ENCODE data around the gene CCDC146. TPM values are rescaled to one million over a fixed set of nuclear protein-coding genes. Genes with fewer than 3 reads are reported as not detected.
A peak's percentile ranks its signal among the peaks of the same experiment; 100 is the strongest.
"Not testable (repeated sequence)": the region's sequence is repeated elsewhere in the genome, so short reads cannot be mapped to it uniquely, and the experiment has no call there.

The CCDC146 gene, protein sequence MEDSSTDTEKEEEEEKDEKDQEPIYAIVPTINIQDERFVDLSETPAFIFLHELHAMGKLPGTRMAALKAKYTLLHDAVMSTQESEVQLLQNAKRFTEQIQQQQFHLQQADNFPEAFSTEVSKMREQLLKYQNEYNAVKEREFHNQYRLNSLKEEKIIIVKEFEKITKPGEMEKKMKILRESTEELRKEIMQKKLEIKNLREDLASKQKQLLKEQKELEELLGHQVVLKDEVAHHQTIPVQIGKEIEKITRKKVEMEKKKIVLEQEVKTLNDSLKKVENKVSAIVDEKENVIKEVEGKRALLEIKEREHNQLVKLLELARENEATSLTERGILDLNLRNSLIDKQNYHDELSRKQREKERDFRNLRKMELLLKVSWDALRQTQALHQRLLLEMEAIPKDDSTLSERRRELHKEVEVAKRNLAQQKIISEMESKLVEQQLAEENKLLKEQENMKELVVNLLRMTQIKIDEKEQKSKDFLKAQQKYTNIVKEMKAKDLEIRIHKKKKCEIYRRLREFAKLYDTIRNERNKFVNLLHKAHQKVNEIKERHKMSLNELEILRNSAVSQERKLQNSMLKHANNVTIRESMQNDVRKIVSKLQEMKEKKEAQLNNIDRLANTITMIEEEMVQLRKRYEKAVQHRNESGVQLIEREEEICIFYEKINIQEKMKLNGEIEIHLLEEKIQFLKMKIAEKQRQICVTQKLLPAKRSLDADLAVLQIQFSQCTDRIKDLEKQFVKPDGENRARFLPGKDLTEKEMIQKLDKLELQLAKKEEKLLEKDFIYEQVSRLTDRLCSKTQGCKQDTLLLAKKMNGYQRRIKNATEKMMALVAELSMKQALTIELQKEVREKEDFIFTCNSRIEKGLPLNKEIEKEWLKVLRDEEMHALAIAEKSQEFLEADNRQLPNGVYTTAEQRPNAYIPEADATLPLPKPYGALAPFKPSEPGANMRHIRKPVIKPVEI
- 4.7 TPM for polyA plus RNA-seq (2013, experiment 1 of 4)
- polyA plus RNA-seq (2013, experiment 2 of 4) = 5.5 TPM
- 3.5 TPM for polyA plus RNA-seq (2013, experiment 3 of 4)
- polyA plus RNA-seq (2013, experiment 4 of 4) = 5.3 TPM

GRCh38 chr7:77121860-77122681 lies at the start of gene CCDC146:
CCDC146 (plus strand) TSS chr7:77122615; CDS start chr7:77167669, 45,054 bp downstream.
- WGBS, 2 experiments = 1% methylated on average over 47 to 49 of the region's 50 CpGs

GRCh38 chr7:77074786-77075396 lies 47.5 kb upstream of the CCDC146 start:
- H3K36me3 ChIP-seq (ENCODE audit: control insufficient read depth, insufficient read depth, low read length) = not testable (repeated sequence)

More at GRCh38 chr7:77121860-77122681, at the start of gene CCDC146:
- not testable (repeated sequence) for H3K9me3 ChIP-seq (ENCODE audit: control insufficient read depth, low read length); H3K27me3 ChIP-seq (ENCODE audit: control insufficient read depth, insufficient read depth, low read length, poor library complexity, severe bottlenecking); H3K36me3 ChIP-seq (ENCODE audit: control insufficient read depth, insufficient read depth, low read length); H3K4me1 ChIP-seq (ENCODE audit: control insufficient read depth, insufficient read depth, low read length)
- H3K4me3 ChIP-seq (ENCODE audit: insufficient read depth, low read depth, low read length) = peak within 1 kb of the TSS; percentile 71
- H3K27ac ChIP-seq (ENCODE audit: insufficient read depth, low read depth, low read length, poor library complexity, severe bottlenecking) = peak within 1 kb of the TSS; percentile 76

GRCh38 chr7:77077060-77077459 lies 45.4 kb upstream of the CCDC146 start:
- H3K27ac ChIP-seq (ENCODE audit: insufficient read depth, low read depth, low read length, poor library complexity, severe bottlenecking); H3K9me3 ChIP-seq (ENCODE audit: control insufficient read depth, low read length): not testable (repeated sequence)
- WGBS, 2 experiments = 91 to 97% methylated on average over 3 to 4 of the region's 5 CpGs

More at GRCh38 chr7:77074786-77075396, 47.5 kb upstream of the CCDC146 start:
- not testable (repeated sequence) for H3K27ac ChIP-seq (ENCODE audit: insufficient read depth, low read depth, low read length, poor library complexity, severe bottlenecking); H3K9me3 ChIP-seq (ENCODE audit: control insufficient read depth, low read length); H3K4me3 ChIP-seq (ENCODE audit: insufficient read depth, low read depth, low read length); H3K27me3 ChIP-seq (ENCODE audit: control insufficient read depth, insufficient read depth, low read length, poor library complexity, severe bottlenecking); H3K4me1 ChIP-seq (ENCODE audit: control insufficient read depth, insufficient read depth, low read length)
- 93 to 100% methylated on average over 1 to 3 of the region's 6 CpGs for WGBS, 2 experiments

DNA sequence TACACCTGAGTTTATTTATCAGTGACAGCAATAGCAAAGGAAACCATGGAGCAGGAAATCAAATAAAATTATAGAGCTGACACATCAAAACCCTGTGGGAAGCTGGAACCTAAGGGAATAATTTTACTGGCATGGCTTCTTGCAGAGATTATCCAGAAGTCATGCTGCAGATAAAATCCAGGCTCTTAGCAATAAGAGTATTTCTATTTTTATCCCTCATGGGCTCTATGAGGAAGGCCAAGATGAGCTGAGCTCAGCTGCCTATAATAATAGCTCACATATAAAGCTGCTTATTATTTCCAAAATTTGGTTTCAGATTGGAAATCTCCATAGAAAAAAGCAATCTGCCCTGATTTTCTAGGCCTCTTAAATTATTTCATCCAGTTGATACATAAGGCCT lies 43.3 kb upstream of the CCDC146 start:
- not testable (repeated sequence) for H3K27me3 ChIP-seq (ENCODE audit: control insufficient read depth, insufficient read depth, low read length, poor library complexity, severe bottlenecking); H3K4me3 ChIP-seq (ENCODE audit: insufficient read depth, low read depth, low read length); H3K27ac ChIP-seq (ENCODE audit: insufficient read depth, low read depth, low read length, poor library complexity, severe bottlenecking); H3K9me3 ChIP-seq (ENCODE audit: control insufficient read depth, low read length); H3K4me1 ChIP-seq (ENCODE audit: control insufficient read depth, insufficient read depth, low read length); H3K36me3 ChIP-seq (ENCODE audit: control insufficient read depth, insufficient read depth, low read length)

More at GRCh38 chr7:77077060-77077459, 45.4 kb upstream of the CCDC146 start:
- not testable (repeated sequence) for H3K27me3 ChIP-seq (ENCODE audit: control insufficient read depth, insufficient read depth, low read length, poor library complexity, severe bottlenecking); H3K4me3 ChIP-seq (ENCODE audit: insufficient read depth, low read depth, low read length); H3K36me3 ChIP-seq (ENCODE audit: control insufficient read depth, insufficient read depth, low read length); H3K4me1 ChIP-seq (ENCODE audit: control insufficient read depth, insufficient read depth, low read length)

DNA sequence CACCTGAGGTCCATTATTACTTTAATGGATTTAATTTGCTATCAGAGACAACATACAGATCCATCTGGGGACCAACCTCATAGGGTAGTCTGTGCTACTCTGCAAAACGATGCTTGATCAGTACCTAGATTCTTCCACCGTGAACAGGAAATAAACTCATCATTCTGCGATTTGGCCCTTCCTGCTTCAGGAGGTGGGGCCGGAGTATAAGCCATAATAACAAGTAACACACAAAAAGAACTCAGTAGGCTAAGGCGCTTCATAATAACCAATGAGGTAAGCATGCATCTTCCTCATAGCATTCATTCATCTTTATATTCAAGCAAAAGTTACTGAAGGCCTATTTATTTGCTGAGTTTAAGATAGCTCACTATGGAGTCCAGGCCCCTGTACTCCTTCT lies 42.8 kb upstream of the CCDC146 start:
- H3K4me3 ChIP-seq (ENCODE audit: insufficient read depth, low read depth, low read length); H3K27ac ChIP-seq (ENCODE audit: insufficient read depth, low read depth, low read length, poor library complexity, severe bottlenecking); H3K36me3 ChIP-seq (ENCODE audit: control insufficient read depth, insufficient read depth, low read length); H3K27me3 ChIP-seq (ENCODE audit: control insufficient read depth, insufficient read depth, low read length, poor library complexity, severe bottlenecking); H3K9me3 ChIP-seq (ENCODE audit: control insufficient read depth, low read length); H3K4me1 ChIP-seq (ENCODE audit: control insufficient read depth, insufficient read depth, low read length): not testable (repeated sequence)
- no CpG with 5 or more reads among the region's 5 CpGs for WGBS, 2 experiments

- H3K4me1 ChIP-seq (ENCODE audit: control insufficient read depth, insufficient read depth, low read length); H3K27ac ChIP-seq (ENCODE audit: insufficient read depth, low read depth, low read length, poor library complexity, severe bottlenecking); H3K4me3 ChIP-seq (ENCODE audit: insufficient read depth, low read depth, low read length); H3K36me3 ChIP-seq (ENCODE audit: control insufficient read depth, insufficient read depth, low read length); H3K27me3 ChIP-seq (ENCODE audit: control insufficient read depth, insufficient read depth, low read length, poor library complexity, severe bottlenecking); H3K9me3 ChIP-seq (ENCODE audit: control insufficient read depth, low read length): not testable (repeated sequence)
- WGBS, 2 experiments = 100% methylated on average over 1 of the region's 2 CpGs; no CpG with 5 or more reads in 1 of the 2 experiments
Measured at GRCh38 chr7:77080236-77080635, 42.2 kb upstream of the CCDC146 start.

GRCh38 chr7:77082192-77082591 lies 40.2 kb upstream of the CCDC146 start:
- H3K4me3 ChIP-seq (ENCODE audit: insufficient read depth, low read depth, low read length); H3K4me1 ChIP-seq (ENCODE audit: control insufficient read depth, insufficient read depth, low read length); H3K36me3 ChIP-seq (ENCODE audit: control insufficient read depth, insufficient read depth, low read length); H3K9me3 ChIP-seq (ENCODE audit: control insufficient read depth, low read length); H3K27ac ChIP-seq (ENCODE audit: insufficient read depth, low read depth, low read length, poor library complexity, severe bottlenecking); H3K27me3 ChIP-seq (ENCODE audit: control insufficient read depth, insufficient read depth, low read length, poor library complexity, severe bottlenecking): not testable (repeated sequence)
- WGBS, 2 experiments = 100% methylated on average over 1 of the region's 1 CpG; no CpG with 5 or more reads in 1 of the 2 experiments

GRCh38 chr7:77092301-77092700 lies 30.1 kb upstream of the CCDC146 start:
- H3K27ac ChIP-seq (ENCODE audit: insufficient read depth, low read depth, low read length, poor library complexity, severe bottlenecking); H3K4me1 ChIP-seq (ENCODE audit: control insufficient read depth, insufficient read depth, low read length); H3K27me3 ChIP-seq (ENCODE audit: control insufficient read depth, insufficient read depth, low read length, poor library complexity, severe bottlenecking); H3K9me3 ChIP-seq (ENCODE audit: control insufficient read depth, low read length); H3K36me3 ChIP-seq (ENCODE audit: control insufficient read depth, insufficient read depth, low read length); H3K4me3 ChIP-seq (ENCODE audit: insufficient read depth, low read depth, low read length): not testable (repeated sequence)
- no CpG with 5 or more reads among the region's 2 CpGs for WGBS, 2 experiments

- not testable (repeated sequence) for H3K27me3 ChIP-seq (ENCODE audit: control insufficient read depth, insufficient read depth, low read length, poor library complexity, severe bottlenecking); H3K4me1 ChIP-seq (ENCODE audit: control insufficient read depth, insufficient read depth, low read length); H3K36me3 ChIP-seq (ENCODE audit: control insufficient read depth, insufficient read depth, low read length); H3K4me3 ChIP-seq (ENCODE audit: insufficient read depth, low read depth, low read length); H3K9me3 ChIP-seq (ENCODE audit: control insufficient read depth, low read length); H3K27ac ChIP-seq (ENCODE audit: insufficient read depth, low read depth, low read length, poor library complexity, severe bottlenecking)
- 88% methylated on average over 1 of the region's 3 CpGs; no CpG with 5 or more reads in 1 of the 2 experiments for WGBS, 2 experiments
Measured at GRCh38 chr7:77100501-77100900, 21.9 kb upstream of the CCDC146 start.
